Posterior vena cava (tissue), 2 donors: ENCODE results near the gene SLC44A1. TPM values are rescaled to one million over a fixed set of nuclear protein-coding genes. Genes with fewer than 3 reads are reported as not detected.
A peak's percentile ranks its signal among the peaks of the same experiment; 100 is the strongest.
"Not testable (repeated sequence)": the region's sequence is repeated elsewhere in the genome, so short reads cannot be mapped to it uniquely, and the experiment has no call there.

Source experiments
- DNase-seq: peaks from one replicate; pipeline ENCODE4 v3.0.0-alpha.2; 2020; ENCODE audit warnings: low spot score
- intact Hi-C, 2 donors: fragments of 100-400 bp; cut with DNase I; formaldehyde crosslinking; loops; one replicate each; pipeline versions ENCODE4 v1.14.1 to v1.14.2; 2022 to 2023
- total RNA-seq, 2 donors: library from RNA; stranded (reverse); fragmentation: NEBNext Ultra II Directional; extraction: Animal tissue kit (Norgen Biotek cat#: 25700); gene quantifications; one replicate each; pipeline ENCODE4 v1.2.1, GENCODE V29; 2021
- donor health status: DM: yes; HTN: yes; CAD: no.
- donor health status: DM: yes; HTN: yes; CAD: no.

The SLC44A1 gene
- total RNA-seq, 2 donors from 2014 or later: 34.1 to 41.6 TPM

DNA sequence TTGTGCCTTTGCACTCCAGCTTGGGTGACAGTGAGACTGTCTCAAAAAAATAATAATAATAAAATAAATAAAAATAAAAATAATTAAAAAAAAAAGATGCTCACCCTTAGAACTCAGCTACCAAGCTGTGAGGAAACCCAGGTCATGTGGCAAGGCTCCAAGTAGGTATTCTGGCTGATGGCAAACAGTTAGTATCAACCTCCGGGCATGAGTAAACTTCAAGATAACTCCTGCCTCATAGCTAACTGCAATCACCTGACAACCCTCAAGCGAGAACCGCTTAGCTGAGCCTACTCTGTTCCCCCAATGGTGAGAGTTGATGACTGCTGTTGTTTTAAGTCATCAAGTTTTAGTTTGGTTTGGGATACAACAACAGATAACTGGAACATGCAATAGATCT is 6.1 kb upstream of the SLC44A1 start:
- intact Hi-C loops: no loop called here
- no peak for DNase-seq

DNA sequence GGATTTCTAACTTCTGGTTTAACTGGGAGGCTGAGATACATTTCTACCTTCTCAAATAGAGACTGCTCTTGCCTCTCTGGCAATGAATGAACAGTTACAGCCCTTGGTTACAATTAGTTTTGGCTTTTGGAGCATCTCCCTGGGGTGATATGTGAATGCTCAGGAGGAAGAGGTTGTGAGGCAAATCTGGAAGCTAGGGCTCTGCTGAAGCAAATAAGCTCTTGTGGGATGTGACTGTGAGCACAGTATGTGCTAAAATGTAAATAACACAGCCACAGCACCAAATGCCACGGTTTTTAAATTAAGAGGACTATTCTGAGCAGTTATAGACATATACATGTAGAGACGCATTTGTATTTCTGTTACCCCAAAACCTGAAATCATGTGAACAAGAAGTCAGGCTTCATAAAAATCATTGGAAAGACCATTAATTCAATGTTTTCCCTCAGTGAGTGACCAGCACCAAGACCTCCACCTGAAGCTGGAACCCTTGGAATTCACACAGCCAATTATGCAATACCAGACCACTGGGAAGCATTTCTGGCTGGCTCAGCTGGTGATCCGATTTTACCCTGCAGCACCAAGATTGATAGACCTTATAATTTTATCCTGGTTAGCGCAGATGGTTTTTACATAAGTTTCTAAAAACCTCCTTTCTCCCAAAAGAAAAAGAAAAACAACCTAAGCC is 3.0 kb upstream of the SLC44A1 start:
- intact Hi-C loops: loop anchor here (2.0 to 5.0 kb wide), 2 partner anchors 34 to 51 kb away; no protein-coding TSS in a partner anchor
- no peak for DNase-seq

- no peak for DNase-seq
- intact Hi-C loops: loop anchor here (2.0 to 5.0 kb wide), 2 partner anchors 35 to 51 kb away; no protein-coding TSS in a partner anchor
Measured at GRCh38 chr9:105242062-105242461, 2.4 kb upstream of the SLC44A1 start.

GRCh38 chr9:105242557-105242956 is 1.9 kb upstream of the SLC44A1 start:
- no peak for DNase-seq
- intact Hi-C loops: loop anchor here (2.0 to 5.0 kb wide), 2 partner anchors 35 to 50 kb away; no protein-coding TSS in a partner anchor

GRCh38 chr9:105243015-105243686 is 1.3 kb upstream of the SLC44A1 start:
- intact Hi-C loops: loop anchor here (2.0 to 5.0 kb wide), 2 partner anchors 36 to 50 kb away; no protein-coding TSS in a partner anchor
- DNase-seq: no peak

GRCh38 chr9:105244734-105245028 is 230 bp downstream of the SLC44A1 start:
- intact Hi-C loops: loop anchor here in 1 of 2 donors (5.0 kb wide), 1 partner anchor 37 kb away; no protein-coding TSS in a partner anchor
- no peak for DNase-seq

GRCh38 chr9:105245029-105245890 is 809 bp downstream of the SLC44A1 start:
- peak; percentile 82 for DNase-seq
- intact Hi-C loops: no loop called here

GRCh38 chr9:105245891-105246161 is 1.4 kb downstream of the SLC44A1 start:
- DNase-seq: no peak
- intact Hi-C loops: no loop called here

DNA sequence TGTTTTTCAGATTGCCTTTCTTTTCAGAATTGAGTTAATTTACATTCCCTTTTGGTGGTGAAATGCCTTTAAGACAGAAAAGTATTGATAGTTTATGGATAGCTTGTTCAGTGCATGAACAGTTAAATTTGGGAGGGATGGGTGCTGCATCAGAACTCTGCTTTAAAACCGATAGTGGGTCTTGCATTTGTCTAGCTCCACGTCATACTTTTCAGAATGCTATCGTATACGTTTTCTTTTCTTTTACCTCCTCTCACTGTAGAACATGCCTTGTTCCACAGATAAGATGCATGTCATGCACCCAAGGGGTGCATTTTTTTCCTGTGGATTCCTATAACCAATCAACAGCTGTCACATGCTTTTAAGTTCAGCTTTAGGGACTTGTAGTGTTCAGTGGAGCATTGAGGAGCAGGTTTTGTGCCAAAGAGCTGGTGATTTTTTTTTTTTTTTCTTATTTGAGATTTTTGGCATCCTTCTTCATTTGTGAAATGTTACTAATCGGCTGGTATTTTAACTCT is 2.3 kb downstream of the SLC44A1 start:
- intact Hi-C loops: no loop called here

DNA sequence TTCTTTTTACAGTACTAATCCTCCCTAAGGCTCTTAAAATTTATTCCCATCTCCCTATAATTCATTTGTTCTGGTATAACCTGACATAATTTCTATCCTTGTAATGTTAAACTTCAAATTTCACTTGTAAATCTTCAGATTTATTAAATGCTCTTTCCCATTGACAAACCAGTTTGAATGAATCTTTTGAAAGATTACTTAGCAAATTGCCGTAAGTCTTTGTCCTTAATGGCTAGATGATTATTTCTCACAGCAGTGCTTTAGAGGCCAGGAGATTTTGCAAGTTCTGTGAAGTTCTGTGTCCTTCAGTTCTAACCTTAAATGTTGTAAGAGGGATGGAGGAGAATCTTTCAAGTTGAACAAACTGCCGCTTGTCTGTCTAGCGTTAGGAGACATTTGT is 4.2 kb downstream of the SLC44A1 start:
- intact Hi-C loops: no loop called here
- no peak for DNase-seq

More for the DNA sequence above, 2.3 kb downstream of the SLC44A1 start:
- DNase-seq: no peak

DNA sequence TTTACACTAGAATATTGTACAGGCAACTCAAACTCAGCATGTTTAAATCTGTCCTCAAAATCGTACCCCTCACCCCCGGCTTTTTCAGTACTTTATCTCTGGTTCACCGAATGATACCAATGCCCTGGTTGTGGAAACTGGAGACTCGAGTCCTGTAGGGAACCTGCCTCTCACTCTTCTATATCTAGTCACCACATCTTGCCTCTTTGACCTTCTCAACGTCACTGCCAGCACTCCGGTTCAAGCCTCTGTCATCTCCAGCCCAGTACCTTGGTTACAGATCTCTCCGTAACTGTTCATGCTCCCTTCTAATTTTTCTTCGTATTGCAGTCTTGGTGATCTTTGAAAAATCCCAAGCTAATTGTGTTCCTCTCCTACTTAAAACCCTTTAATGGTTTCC is 6.7 kb downstream of the SLC44A1 start:
- DNase-seq: no peak
- intact Hi-C loops: no loop called here

DNA sequence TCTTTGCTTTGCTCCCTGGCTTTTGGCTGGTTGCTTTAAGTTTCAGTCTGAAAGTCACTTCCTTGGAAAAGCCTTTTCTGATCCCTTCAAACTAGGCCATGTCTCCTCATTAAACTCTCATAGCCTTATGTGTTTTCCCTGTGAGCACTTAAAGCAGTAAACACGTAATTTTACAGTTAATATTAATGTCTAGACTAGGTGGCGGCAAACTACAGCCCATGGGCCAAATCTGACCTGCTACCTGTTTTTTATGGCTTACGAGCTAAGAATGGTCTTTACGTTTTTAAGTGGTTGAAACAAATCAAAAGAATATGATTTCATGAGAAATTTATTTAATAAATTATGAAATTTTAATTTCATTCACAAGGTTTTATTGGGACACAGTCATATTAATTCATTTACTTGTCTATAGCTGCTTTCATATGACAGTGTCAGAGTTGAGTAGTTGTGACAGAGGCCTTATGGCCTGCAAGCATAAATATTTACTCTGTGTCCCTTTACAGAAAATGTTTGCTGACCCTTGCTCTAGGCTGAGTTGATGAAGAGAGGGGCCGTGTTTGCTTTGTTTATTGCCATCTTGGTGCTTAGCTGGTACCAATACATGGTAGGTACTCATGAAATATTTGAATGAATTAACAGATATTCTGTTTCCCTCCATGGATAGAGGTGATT is 7.4 kb downstream of the SLC44A1 start:
- intact Hi-C loops: no loop called here
- DNase-seq: no peak

- intact Hi-C loops: no loop called here
- no peak for DNase-seq
Measured at GRCh38 chr9:105252405-105252756, 7.9 kb downstream of the SLC44A1 start.

DNA sequence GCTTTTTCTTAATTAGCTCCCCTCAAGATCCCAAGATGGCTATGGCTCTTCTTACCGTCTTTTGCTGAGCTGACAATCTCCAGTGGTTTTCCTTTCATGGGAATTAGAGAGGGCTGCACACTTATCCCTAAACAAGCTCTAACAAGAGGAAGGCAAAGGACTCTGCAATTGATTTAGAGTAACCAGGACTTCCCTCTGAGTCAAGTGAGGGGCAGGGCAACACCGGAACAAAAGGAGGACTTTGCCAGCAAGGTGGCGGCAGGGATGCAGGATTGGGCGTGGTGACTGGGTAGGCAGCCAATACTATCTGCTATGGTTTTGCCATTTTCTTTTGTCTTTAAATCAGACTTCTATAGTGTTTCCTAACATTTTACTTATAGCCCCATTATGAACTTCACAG is 9.8 kb downstream of the SLC44A1 start:
- intact Hi-C loops: no loop called here
- DNase-seq: no peak

- intact Hi-C loops: no loop called here
- DNase-seq: no peak
Measured at GRCh38 chr9:105255421-105255820, 11.0 kb downstream of the SLC44A1 start.

GRCh38 chr9:105256569-105256968 is 12.1 kb downstream of the SLC44A1 start:
- intact Hi-C loops, DNase-seq: not testable (repeated sequence)

DNA sequence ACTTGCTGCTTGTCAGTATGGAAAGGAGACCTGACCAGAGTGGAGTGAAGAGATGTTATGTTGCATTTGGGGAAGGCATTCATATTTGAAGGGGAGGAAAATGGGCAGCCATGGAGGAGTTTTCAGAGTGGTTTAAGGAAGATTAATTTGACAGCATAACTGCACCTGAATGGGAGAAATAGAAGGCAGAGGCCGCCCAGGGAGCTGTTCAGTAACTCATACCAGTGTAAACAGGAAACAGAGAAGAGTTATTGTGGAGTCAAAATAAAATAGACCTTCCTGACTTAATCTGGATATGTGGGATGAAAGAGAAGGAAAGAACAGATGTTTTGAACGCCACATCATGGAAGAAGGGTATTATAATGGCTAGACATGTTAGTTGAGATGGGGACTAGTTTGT is 13.4 kb downstream of the SLC44A1 start:
- intact Hi-C loops: no loop called here
- DNase-seq: no peak

GRCh38 chr9:105258225-105258737 is 13.8 kb downstream of the SLC44A1 start:
- intact Hi-C loops: no loop called here
- no peak for DNase-seq

- DNase-seq: no peak
- intact Hi-C loops: no loop called here
Measured at GRCh38 chr9:105259274-105259673, 14.8 kb downstream of the SLC44A1 start.
